ENCODE results near the gene ZBTB3.

The ZBTB3 gene

GRCh38 chr11:62716206-62716605 lies 37.8 kb downstream of the ZBTB3 start:
- no peak for DNase-seq (ENCODE audit: low read depth, low spot score)
- H3K4me3 ChIP-seq (ENCODE audit: low read depth, low read length): no peak overlapping the region
- ChIA-PET POLR2A (no interaction called here), CTCF (interaction anchor here (0.9 to 1.5 kb wide), 7 partner anchors 8 to 336 kb away, joined by 3 to 5 read pairs (median 3); partner anchors contain the start of gene TMEM179B)
- no peak for TF ChIP-seq CTCF (IDR thresholded peaks at IDR 0.05; ENCODE audit: insufficient read depth, low read length, missing control alignments)

GRCh38 chr11:62715150-62716130 lies 38.5 kb downstream of the ZBTB3 start:
- no peak for DNase-seq (ENCODE audit: low read depth, low spot score)
- TF ChIP-seq CTCF (IDR thresholded peaks at IDR 0.05; ENCODE audit: insufficient read depth, low read length, missing control alignments): no peak
- H3K4me3 ChIP-seq (ENCODE audit: low read depth, low read length): no peak overlapping the region
- CTCF ChIA-PET: interaction anchor here (0.9 to 1.5 kb wide), 6 partner anchors 9 to 336 kb away, joined by 3 to 5 read pairs (median 3); partner anchors contain the start of gene TMEM179B
- POLR2A ChIA-PET: interaction anchor here (1.6 kb wide), 1 partner anchor 126 kb away, joined by 5 read pairs; no protein-coding TSS in a partner anchor

- ChIA-PET CTCF (no interaction called here), POLR2A (no interaction called here)
- no peak for DNase-seq (ENCODE audit: low read depth, low spot score)
- TF ChIP-seq CTCF (IDR thresholded peaks at IDR 0.05; ENCODE audit: insufficient read depth, low read length, missing control alignments): no peak
- no peak overlapping the region for H3K4me3 ChIP-seq (ENCODE audit: low read depth, low read length)
These were observed 40.6 kb downstream of the ZBTB3 start for GRCh38 chr11:62713343-62713742.

- POLR2A ChIA-PET: no interaction called here
- H3K4me3 ChIP-seq (ENCODE audit: low read depth, low read length): no peak overlapping the region
- no peak for DNase-seq (ENCODE audit: low read depth, low spot score)
- no peak for TF ChIP-seq CTCF (IDR thresholded peaks at IDR 0.05; ENCODE audit: insufficient read depth, low read length, missing control alignments)
- CTCF ChIA-PET: no interaction called here
These were observed 41.1 kb downstream of the ZBTB3 start for GRCh38 chr11:62712861-62713260.

GRCh38 chr11:62712276-62712812 lies 41.6 kb downstream of the ZBTB3 start:
- ChIA-PET CTCF (no interaction called here), POLR2A (no interaction called here)
- DNase-seq (ENCODE audit: low read depth, low spot score): no peak
- no peak for TF ChIP-seq CTCF (IDR thresholded peaks at IDR 0.05; ENCODE audit: insufficient read depth, low read length, missing control alignments)
- H3K4me3 ChIP-seq (ENCODE audit: low read depth, low read length): no peak overlapping the region

- H3K4me3 ChIP-seq (ENCODE audit: low read depth, low read length): peak overlapping the region; percentile 51
- no peak for DNase-seq (ENCODE audit: low read depth, low spot score)
- ChIA-PET POLR2A (interaction anchor here (1.0 to 4.5 kb wide), 5 partner anchors 17 to 131 kb away, joined by 3 to 24 read pairs (median 4); partner anchors contain the start of genes C11orf98, CSKMT, HNRNPUL2 and ZBTB3), CTCF (interaction anchor here (1.1 to 11.2 kb wide), 3 partner anchors 9 to 29 kb away, joined by 3 to 152 read pairs (median 4); partner anchors contain the start of gene LRRN4CL)
- no peak for TF ChIP-seq CTCF (IDR thresholded peaks at IDR 0.05; ENCODE audit: insufficient read depth, low read length, missing control alignments)
These were observed 44.0 kb downstream of the ZBTB3 start for GRCh38 chr11:62710001-62710345.

All from AG04449 (cell line).